HT-29 (cell line): Measurements from ENCODE around the gene TIMP3. TPM values are rescaled to one million over a fixed set of nuclear protein-coding genes. Genes with fewer than 3 reads are reported as not detected.

Experiments used
- DNase-seq: peaks from one replicate; pipeline ENCODE4 v3.0.0-alpha.2; 2015; ENCODE audit warnings: low spot score
- total RNA-seq: library from RNA; depleted of rRNA; stranded (reverse); fragments of >200 nt; shearing (Covaris generic); gene quantifications from 2 replicates; pipeline ENCODE4 v1.2.3, GENCODE V29; 2014; rRNA removed

The TIMP3 gene
- total RNA-seq, result not detected in 2 replicates

DNA sequence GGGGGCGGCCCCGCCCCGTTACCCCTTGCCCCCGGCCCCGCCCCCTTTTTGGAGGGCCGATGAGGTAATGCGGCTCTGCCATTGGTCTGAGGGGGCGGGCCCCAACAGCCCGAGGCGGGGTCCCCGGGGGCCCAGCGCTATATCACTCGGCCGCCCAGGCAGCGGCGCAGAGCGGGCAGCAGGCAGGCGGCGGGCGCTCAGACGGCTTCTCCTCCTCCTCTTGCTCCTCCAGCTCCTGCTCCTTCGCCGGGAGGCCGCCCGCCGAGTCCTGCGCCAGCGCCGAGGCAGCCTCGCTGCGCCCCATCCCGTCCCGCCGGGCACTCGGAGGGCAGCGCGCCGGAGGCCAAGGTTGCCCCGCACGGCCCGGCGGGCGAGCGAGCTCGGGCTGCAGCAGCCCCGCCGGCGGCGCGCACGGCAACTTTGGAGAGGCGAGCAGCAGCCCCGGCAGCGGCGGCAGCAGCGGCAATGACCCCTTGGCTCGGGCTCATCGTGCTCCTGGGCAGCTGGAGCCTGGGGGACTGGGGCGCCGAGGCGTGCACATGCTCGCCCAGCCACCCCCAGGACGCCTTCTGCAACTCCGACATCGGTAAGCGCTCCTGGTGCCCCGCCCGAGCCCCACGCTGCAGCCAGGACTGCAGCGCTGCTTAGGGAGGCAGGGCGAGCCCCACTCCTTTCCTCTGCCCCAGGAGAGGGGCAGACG is at the start of gene TIMP3:
Gene TIMP3, plus strand, starts transcription at position 169 of the 700 bp plus-strand sequence. Its CDS starts 297 bp downstream, at position 466.
- DNase-seq, result no peak

DNA sequence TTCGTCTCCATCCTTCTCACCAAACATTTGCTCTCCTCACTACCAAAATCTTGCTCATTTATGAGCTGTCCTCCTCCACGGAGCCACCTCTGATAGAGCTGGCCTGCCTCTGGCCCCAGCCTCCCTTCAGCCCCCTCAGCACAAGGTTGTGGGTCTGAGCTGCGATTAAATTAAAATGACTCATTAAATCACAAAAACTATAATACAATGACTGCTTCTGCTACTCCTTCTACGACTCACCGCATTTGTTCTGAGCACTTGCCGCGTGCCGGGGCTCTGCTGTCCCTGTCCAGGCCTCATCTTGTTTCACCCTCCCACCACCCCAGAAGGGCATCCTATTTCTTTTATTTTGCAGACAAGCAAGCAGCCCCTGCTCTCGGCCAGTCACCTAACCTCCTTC is 49.2 kb upstream of the TIMP3 start:
- DNase-seq, result no peak

DNA sequence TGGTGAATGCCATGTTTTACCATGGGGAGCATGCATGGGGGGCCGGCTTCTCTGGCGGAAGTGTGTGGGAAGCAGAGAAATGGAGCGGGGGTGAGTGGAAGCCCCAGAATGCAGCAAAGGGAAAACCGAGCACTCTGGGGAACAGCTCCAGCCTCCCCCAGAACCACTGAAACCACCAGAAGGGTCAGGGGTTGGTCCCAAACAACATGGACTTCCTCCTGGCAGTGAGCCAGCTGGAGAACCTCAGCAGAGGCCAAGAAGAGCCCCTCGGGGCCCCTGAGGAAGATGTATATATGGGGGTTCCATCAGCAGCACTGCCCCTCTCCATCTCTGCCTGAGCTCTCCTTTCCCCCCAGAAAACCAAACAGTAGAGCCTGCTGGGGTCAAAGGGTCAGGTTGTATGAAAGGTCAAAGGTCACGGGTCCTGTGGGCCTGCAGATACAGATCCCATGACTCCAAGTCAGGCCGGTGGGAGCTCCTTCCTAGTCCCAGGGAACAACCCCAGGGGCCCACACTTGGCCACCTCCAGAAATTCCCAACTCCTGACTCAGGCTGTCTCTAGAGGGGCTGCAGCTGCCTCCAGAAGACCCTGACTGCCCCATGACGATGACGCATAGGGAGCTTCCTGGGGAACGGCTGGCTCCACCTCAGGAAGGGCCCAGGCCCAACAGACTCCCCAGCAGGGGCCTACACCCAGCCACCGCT is 48.5 kb upstream of the TIMP3 start:
- no peak for DNase-seq

DNA sequence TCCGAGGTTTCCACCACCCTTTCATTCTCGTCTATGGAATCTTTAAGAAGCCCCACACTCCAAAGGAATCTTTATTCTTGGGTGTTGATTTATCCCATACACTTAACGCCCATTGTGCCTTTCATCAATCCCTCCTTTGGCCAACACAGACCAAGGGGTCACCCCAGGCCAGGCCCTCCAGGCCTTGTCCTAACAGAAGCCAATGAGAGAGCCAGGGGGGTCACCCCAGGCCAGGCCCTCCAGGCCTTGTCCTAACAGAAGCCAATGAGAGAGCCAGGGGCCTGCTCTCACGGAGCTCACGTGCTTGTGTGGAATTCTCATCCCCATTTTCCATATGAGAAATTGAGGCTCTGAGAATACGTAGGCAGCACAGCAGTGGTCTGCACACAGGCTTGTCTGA is 47.9 kb upstream of the TIMP3 start:
- no peak for DNase-seq

DNA sequence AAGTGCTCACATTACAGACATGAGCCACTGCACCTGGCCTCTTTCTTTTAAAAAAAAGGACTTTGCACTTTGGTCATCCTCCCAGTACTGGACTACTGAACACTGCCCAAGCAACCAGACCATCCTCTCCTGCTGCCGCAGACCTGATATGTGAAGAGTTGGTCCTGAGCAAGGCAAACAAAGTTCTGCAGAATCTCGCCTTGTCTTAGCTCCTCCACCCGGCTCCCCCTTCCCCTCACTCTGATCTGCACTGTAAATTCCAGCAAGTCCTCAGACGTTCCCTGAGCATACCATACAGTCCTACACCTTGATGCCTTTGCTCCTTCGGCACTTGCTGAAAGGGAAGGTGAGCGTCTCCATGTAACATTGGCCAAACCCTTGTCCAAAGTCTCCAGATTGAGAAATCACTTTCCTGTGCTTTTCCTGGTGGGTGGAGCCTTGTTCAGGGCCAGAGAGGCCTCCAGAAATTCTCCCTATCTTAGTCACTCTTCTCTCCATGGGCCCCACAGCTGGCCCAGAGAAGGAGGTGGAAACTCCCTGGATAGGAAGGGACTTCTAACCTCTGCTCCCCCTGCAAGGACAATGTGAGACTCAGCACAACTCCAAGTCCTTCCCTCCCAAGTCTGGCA is 47.0 kb upstream of the TIMP3 start:
- DNase-seq, result peak; percentile 65

DNA sequence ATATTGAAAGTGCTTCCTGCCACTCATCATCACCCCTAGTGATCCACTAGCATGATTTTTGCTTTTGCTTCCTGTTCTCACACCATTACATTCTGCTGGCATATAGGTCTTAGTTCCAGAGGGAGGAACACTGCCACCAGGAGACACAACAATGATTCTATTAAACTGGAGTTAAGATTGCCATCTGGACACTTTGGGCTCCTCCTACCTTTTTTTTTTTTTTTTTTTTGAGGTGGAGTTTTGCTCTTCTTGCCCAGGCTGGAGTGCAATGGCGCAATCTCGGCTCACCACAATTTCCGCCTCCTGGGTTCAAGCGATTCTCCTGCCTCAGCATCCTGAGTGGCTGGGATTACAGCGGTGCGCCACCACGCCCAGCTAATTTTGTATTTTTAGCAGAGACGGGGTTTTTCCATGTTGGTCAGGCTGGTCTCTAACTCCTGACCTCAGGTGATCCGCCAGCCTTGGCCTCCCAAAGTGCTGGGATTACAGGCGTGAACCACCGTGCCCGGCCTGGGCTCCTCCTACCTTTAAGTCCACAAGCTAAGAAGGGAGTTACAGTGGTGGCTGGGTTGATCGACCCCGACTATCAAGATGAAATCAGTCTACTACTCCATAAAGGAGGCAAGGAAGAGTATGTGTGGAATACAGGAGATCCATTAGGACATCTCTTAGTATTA is 44.3 kb upstream of the TIMP3 start:
- peak; percentile 33 for DNase-seq

DNA sequence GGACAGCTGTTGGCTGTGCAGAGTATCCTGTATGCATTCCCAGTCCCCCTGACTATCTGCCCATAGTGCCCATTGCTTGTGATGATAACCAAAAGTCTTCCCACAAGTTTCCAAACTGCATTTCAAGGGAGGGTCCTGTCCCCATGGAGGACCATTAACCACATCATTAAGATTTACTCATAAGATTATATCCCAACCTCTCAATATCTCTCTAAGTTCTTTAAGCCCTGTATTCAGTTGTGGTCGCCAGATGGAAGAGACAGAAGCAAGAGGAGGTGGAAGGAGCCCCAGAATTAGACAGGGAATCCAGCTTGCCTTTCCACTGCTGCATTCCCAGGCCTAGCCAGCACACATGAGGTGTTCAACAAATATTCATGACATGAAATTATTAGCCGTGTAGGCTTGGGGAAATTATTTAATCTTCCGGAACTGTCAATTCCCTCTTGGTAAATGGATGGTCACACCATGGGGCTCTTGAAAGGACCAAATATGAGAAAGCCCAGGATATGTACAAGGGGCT is 42.6 kb upstream of the TIMP3 start:
- no peak for DNase-seq

DNA sequence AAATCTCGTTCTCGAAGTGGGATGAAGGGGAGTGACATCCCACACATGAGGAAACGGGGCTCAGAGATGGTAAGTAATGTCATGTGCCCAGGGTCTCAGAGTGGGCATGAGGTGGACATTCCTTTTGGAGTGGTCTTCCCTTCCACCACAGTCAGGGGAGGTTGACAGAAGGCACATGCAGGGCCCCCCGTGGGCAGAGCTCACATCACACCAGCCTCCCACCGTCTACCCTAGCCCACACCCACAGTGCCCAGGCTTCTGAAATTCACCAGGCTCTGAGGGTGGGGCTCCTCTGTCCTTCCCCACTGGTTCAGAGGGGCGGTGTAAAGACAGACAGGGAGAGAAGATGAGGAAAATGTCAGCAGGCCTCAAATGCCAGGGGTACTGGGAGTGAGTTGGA is 41.1 kb upstream of the TIMP3 start:
- DNase-seq, result no peak

DNA sequence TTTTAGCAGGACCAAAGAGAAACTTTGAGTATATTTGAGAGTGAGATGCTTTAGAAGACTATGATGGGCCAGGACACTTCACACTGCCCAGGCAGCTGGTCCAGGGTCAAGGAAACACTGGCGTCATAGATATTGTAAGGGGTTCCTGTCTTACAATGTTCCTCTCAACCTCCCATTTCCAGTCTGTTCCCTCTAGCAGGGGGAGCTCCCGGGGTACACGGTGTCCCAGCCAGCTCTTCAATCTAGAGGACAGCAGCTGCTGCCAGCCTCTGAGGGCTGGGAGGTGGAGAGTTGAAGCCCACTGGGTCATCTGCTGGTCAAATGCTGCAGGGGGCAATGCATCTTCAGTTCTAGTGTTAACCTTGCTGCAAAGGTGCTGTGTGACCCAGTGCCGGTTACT is 40.7 kb upstream of the TIMP3 start:
- no peak for DNase-seq

DNA sequence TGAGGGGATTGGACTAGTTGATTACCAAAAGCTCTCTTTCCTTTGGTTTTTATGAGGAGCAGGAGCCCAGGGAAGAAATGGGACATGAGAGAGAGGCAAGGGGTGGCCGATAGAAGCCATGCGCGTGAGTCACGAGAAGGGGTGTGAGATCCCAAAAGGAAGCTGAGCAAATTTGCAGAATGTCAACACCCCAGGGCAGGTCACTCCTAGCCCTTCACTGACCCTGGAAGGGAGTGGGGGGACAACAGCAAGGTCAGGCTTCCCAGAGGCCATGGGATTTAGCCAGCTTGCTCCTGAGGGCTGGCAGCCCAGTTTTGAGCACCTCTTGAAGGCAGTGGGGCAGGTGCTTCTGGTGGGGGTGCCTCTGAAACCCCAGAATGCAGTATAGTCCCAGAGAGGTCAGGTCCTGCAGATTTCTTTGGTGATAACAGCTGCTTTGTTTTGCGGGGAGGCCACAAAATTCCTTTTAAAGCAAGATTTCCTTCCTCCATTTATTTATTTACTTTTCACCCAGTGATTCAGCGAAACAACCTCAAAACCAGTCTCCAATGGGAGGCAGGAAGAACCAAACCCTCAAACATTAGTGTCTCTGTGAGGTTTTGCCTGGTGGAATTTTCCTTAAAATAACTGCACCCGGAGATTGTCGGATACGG is 40.1 kb upstream of the TIMP3 start:
- no peak for DNase-seq

DNA sequence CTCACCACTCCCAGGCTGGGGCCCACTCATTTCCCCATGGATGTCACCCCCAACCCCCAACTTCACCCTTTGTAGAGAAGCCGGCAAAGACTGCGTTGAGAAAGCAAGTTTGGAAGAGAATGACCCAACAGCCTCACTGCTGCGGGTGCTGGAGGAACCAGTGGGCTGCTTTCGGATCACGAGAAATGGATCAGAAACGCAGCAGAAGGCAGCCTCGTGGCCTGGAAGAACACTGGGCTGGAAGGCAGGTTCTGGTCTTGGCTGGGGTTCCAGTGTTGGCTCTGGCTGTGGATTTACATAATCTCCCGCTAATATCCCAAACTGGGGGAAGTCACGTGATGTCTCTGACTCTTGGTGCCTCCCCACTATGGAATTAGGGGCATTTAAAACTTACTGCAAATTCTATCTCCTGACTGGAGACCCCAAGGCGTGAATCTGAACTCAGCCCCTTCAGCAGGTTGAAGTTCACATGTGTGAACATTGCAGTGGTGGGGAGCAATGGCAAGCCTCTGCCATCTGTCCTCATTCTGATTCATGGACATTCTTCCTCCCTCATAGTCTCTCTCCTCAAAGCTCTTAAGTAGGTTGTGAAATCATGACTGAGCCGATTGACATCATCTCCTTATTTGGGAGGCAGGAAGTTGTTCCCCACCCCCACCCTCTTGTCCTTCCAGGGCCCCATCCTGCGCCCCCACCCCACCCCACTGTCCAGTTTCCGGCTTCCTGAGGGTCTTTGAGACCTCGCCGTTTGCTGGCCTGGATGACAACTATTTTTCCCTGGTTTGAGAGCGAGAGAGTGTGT is 37.0 kb upstream of the TIMP3 start:
- DNase-seq, result no peak

DNA sequence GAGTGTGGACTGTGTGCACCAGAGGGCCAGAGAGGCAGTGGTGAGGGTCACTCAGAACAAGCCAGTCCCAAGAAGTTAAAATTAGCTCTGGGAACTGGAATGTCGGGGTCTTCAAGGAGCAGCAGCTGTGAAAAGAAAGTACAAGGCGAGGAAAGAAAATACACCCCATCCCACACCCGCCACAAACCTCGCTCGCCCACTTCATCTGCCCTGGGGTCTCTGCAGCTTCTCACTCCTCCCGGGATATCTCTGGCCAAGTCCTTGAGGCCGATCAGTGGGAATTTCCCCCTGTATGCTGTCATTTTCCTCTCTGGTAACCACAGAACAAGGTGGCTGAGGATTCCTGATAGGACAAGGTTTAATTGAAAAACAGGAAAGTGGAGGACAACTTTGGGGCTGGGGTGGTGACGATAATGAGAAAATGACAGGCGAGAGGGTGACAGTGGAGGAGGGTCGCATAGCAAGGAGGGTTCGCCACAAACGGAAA is 36.3 kb upstream of the TIMP3 start:
- DNase-seq, result no peak

DNA sequence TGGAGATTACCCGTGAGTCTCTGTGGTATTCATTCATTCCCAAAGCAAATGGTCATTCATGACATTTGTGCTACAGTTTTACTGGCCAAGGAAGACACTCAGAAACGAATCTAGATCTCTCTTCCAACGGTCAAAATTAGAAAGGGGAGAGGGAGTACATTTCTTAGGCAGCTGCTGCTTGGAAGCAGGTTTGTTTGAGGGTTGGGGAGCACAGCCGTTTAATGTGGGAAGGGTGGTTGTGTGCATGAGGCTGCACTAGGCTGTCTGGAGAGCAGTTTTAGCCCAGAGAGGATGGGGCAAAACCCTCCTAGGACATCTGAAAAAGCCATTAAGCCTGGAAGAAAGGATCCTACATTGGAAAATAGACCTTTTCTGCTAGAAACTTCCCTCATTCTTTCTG is 29.7 kb upstream of the TIMP3 start:
- no peak for DNase-seq

DNA sequence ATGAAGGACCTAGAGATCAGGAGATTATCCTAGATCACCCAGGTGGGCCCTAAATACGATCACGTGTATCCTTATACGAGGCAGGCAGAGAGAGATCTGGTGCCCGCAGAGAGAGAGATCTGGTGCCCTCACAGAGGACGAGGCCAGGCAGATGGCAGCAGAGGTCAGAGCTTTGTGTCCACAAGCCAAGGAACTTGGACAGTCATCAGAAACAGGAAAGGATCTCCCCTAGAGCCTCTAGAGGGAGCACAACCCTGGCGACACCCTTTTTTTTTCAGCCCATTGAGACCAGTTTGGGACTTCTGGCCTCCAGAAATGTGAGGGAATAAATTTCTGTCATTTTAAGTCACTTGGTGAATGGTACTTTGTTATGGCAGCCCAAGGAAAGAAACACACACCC is 25.5 kb upstream of the TIMP3 start:
- DNase-seq, result peak; percentile 36

DNA sequence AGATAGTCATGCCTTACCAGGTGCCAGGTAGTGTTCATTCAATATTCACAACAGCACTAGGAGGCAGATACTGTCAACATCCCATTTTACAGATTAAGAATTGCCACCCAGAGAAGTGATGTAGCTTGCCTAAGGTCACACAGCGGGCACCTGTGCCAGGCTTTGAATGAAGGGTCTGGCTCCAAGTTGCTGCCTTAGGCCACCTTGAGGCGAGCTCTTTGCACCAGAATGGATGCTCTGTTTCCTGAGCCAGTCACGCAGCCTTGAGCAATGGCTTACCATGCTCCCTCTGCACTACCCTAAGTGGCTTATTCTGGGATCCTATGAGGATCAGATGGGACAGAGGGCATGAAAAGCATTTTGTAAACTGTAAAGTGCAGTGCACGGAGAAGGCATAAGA is 25.1 kb upstream of the TIMP3 start:
- DNase-seq, result no peak

DNA sequence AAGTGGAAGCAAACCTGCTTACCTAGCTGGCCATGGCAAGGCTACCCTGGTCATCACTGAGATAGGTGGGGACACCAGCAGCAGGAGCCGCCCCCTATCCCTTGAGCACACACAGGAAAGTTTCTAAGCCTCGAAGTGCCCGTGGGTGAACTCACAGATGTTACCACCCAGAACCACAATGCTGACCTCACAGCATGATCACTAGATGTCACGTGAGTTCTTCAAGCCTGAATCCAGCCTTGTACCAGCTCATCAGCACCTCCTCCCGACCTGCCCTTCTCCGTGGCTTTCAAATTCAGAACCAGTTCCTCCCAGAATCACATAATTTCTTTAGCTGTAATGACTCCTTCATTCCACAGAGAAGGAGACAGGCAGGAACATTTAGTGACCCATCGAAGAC is 24.7 kb upstream of the TIMP3 start:
- no peak for DNase-seq

DNA sequence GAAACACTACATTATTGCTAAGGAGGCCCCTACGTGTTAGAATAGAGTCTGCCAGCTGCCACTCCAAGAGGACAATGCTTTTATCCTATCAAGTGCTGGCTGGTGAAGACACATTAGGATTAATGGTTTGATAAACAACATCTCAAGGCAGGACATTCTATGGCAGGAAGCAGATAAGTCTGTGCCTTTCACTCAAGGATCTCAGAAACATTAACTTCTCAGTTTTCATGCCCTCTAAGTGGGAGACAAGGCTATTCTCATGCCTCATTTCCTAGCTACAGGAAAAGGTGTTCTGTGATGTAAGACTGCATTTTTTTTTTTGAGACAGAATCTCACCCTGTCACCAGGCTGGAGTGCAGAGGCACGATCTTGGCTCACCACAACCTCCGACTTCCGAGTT is 23.5 kb upstream of the TIMP3 start:
- no peak for DNase-seq

DNA sequence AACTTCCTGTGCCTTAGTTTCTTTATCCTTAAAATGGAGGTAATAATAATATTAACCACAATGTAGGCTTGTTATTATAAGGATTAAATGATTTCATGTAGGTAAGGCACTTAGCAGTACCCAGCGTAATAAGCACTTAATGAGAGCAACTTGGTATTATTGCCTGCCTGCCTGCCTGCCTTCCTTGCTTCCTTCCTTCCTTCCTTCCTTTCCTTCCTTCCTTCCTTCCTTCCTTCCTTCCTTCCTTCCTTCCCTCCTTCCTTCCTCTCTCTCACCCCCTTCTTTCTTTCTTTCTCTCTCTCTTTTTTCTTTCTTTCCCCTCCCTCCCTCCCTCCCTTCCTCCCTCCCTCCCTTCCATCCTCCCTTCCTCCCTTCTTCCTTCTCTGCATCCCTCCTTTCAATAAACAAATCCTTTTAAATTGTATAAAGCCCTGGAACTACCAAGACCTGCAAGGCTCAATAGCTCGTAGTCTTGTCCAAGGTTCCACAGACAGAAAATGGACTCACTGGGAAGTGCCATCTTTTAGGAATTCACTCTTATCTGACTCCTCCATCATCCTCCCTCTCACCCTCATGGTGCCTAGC is 20.7 kb upstream of the TIMP3 start:
- no peak for DNase-seq

DNA sequence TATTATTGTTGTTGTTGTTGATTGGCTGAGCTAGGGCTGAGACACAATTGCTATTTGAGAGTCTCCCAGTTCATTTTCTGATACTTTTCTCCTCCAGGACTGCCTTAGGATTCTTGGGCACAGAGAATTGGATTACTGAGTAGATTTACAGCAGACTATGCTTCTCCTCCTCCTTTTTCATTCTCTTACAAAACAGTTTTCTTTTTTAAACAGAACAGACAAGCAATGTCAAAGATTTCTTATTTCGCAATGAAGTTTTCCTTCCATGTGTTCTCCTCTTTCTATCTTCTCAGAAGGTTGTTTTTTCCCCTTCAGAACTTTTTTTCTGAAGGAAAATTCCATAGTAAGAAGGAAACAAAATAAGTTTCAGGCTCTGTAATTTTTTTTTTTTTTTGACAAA is 19.8 kb upstream of the TIMP3 start:
- DNase-seq, result no peak
